ENCODE results near the gene PPIB. TPM values are rescaled to one million over a fixed set of nuclear protein-coding genes. Genes with fewer than 3 reads are reported as not detected.
"Not testable (repeated sequence)": the region's sequence is repeated elsewhere in the genome, so short reads cannot be mapped to it uniquely, and the experiment has no call there.

PPIB gene
- total RNA-seq, 1 experiment from 2014 or later, result 1,039 TPM

- no peak for DNase-seq
- H3K27me3 ChIP-seq, result no peaks in the 10 kb centered on the region
- peaks cover 84% of the 10 kb centered on the region for H3K36me3 ChIP-seq
- H3K9me3 ChIP-seq, result no peaks in the 10 kb centered on the region
- H3K4me3 ChIP-seq, result no peak overlapping the region
These were observed 32.7 kb downstream of the PPIB start for GRCh38 chr15:64130159-64130558.

- DNase-seq, result no peak
- Histone ChIP-seq H3K36me3 (peaks cover 75% of the 10 kb centered on the region), H3K27me3 (no peaks in the 10 kb centered on the region), H3K9me3 (no peaks in the 10 kb centered on the region), H3K4me3 (no peak overlapping the region)
These were observed 35.1 kb downstream of the PPIB start for GRCh38 chr15:64127521-64128270.

- no peaks in the 10 kb centered on the region for H3K9me3 ChIP-seq
- no peak for DNase-seq
- no peak overlapping the region for H3K4me3 ChIP-seq
- H3K36me3 ChIP-seq, result peaks cover 72% of the 10 kb centered on the region
- no peaks in the 10 kb centered on the region for H3K27me3 ChIP-seq
These were observed 36.8 kb downstream of the PPIB start for GRCh38 chr15:64125978-64126377.

GRCh38 chr15:64122936-64123351, 39.9 kb downstream of the PPIB start:
- DNase-seq, result no peak
- peaks cover 70% of the 10 kb centered on the region for H3K36me3 ChIP-seq
- H3K27me3 ChIP-seq, result no peaks in the 10 kb centered on the region
- no peak overlapping the region for H3K4me3 ChIP-seq
- H3K9me3 ChIP-seq, result no peaks in the 10 kb centered on the region; the same call in 1 of the 2 replicates

- no peak for DNase-seq
- H3K27me3 ChIP-seq, result no peaks in the 10 kb centered on the region
- no peak overlapping the region for H3K4me3 ChIP-seq
- no peaks in the 10 kb centered on the region; the same call in 1 of the 2 replicates for H3K9me3 ChIP-seq
- peaks cover 70% of the 10 kb centered on the region for H3K36me3 ChIP-seq
These were observed 40.4 kb downstream of the PPIB start for GRCh38 chr15:64122444-64122843.

GRCh38 chr15:64121614-64122013, 41.2 kb downstream of the PPIB start:
- Histone ChIP-seq H3K36me3 (peaks cover 65% of the 10 kb centered on the region), H3K9me3 (no peaks in the 10 kb centered on the region; the same call in 1 of the 2 replicates), H3K4me3 (no peak overlapping the region), H3K27me3 (no peaks in the 10 kb centered on the region)
- no peak for DNase-seq

- H3K9me3 ChIP-seq, DNase-seq, H3K27me3 ChIP-seq, H3K4me3 ChIP-seq: not testable (repeated sequence)
- H3K36me3 ChIP-seq, result peaks cover 65% of the 10 kb centered on the region
These were observed 42.5 kb downstream of the PPIB start for GRCh38 chr15:64120322-64120721.

- peaks cover 71% of the 10 kb centered on the region for H3K36me3 ChIP-seq
- no peak for DNase-seq
- no peak overlapping the region for H3K4me3 ChIP-seq
- H3K9me3 ChIP-seq, result no peaks in the 10 kb centered on the region; the same call in 1 of the 2 replicates
- no peaks in the 10 kb centered on the region for H3K27me3 ChIP-seq
These were observed 44.9 kb downstream of the PPIB start for GRCh38 chr15:64117759-64118487.

- DNase-seq, result no peak
- Histone ChIP-seq H3K9me3 (no peaks in the 10 kb centered on the region), H3K27me3 (no peaks in the 10 kb centered on the region), H3K36me3 (peaks cover 42% of the 10 kb centered on the region), H3K4me3 (no peak overlapping the region)
These were observed 49.9 kb downstream of the PPIB start for GRCh38 chr15:64112904-64113303.

- Histone ChIP-seq H3K4me3 (no peak overlapping the region), H3K36me3 (peaks cover 35% of the 10 kb centered on the region), H3K27me3 (no peaks in the 10 kb centered on the region), H3K9me3 (no peaks in the 10 kb centered on the region)
- DNase-seq, result no peak
These were observed 50.6 kb downstream of the PPIB start for GRCh38 chr15:64112073-64112772.

GRCh38 chr15:64111679-64112050, 51.2 kb downstream of the PPIB start:
- Histone ChIP-seq H3K36me3 (peaks cover 34% of the 10 kb centered on the region), H3K9me3 (no peaks in the 10 kb centered on the region), H3K4me3 (no peak overlapping the region), H3K27me3 (no peaks in the 10 kb centered on the region)
- no peak for DNase-seq

- no peaks in the 10 kb centered on the region for H3K27me3 ChIP-seq
- H3K36me3 ChIP-seq, result peaks cover 30% of the 10 kb centered on the region
- no peak overlapping the region for H3K4me3 ChIP-seq
- no peaks in the 10 kb centered on the region for H3K9me3 ChIP-seq
- no peak for DNase-seq
These were observed 51.7 kb downstream of the PPIB start for GRCh38 chr15:64110950-64111678.

GRCh38 chr15:64110108-64110701, 52.6 kb downstream of the PPIB start:
- not testable (repeated sequence) for H3K4me3 ChIP-seq, DNase-seq, H3K27me3 ChIP-seq, H3K9me3 ChIP-seq
- peaks cover 25% of the 10 kb centered on the region for H3K36me3 ChIP-seq

GRCh38 chr15:64107337-64107736, 55.5 kb downstream of the PPIB start:
- no peaks in the 10 kb centered on the region for H3K27me3 ChIP-seq
- no peak for DNase-seq
- no peaks in the 10 kb centered on the region for H3K9me3 ChIP-seq

More at GRCh38 chr15:64107337-64107736, 55.5 kb downstream of the PPIB start:
- Histone ChIP-seq H3K36me3 (peaks cover 4% of the 10 kb centered on the region; the same call in 1 of the 2 replicates), H3K4me3 (no peak overlapping the region)
